ENCODE measurements around the gene ACTL10. TPM values are rescaled to one million over a fixed set of nuclear protein-coding genes. Genes with fewer than 3 reads are reported as not detected.

The ACTL10 gene
- total and polyA plus RNA-seq, 2 of the 13 experiments (the other 11 are each of a cell fraction or from before 2014, with no cell fraction given): not detected

GRCh38 chr20:33653218-33653899 lies 13.4 kb upstream of the ACTL10 start (continued):
- TF ChIP-seq RERE (CRISPR knock-in tag; IDR thresholded peaks at IDR 0.05; ENCODE audit: low read depth) (no peak), ZNF331 (CRISPR knock-in tag; IDR thresholded peaks at IDR 0.05) (peak; percentile 67; the same call in 1 of the 2 replicates), GABPA (IDR thresholded peaks at IDR 0.05; ENCODE audit: low read depth, low read length) (no peak), GABPA (CRISPR knock-in tag; IDR thresholded peaks at IDR 0.05; ENCODE audit: low read depth) (no peak; the same call in 1 of the 2 replicates), CAMTA2 (CRISPR knock-in tag; IDR thresholded peaks at IDR 0.05; ENCODE audit: borderline replicate concordance) (no peak; the same call in 1 of the 2 replicates), ZNF790 (CRISPR knock-in tag; IDR thresholded peaks at IDR 0.05; ENCODE audit: borderline replicate concordance) (no peak), NFYC (CRISPR knock-in tag; IDR thresholded peaks at IDR 0.05) (no peak), PTBP1 (IDR thresholded peaks at IDR 0.05; ENCODE audit: low read depth, low read length, poor library complexity, severe bottlenecking) (no peak), ZFP91 (CRISPR knock-in tag; IDR thresholded peaks at IDR 0.05; ENCODE audit: borderline replicate concordance) (peak; percentile 45; the same call in 1 of the 2 replicates), TFAP4 (IDR thresholded peaks at IDR 0.05; ENCODE audit: borderline replicate concordance, low read depth) (no peak), TSC22D2 (CRISPR knock-in tag; IDR thresholded peaks at IDR 0.05; ENCODE audit: borderline replicate concordance) (peak; percentile 77; the same call in 1 of the 2 replicates), ISX (CRISPR knock-in tag; conservative IDR thresholded peaks at IDR 0.05) (no peak), ESRRA (CRISPR knock-in tag; IDR thresholded peaks at IDR 0.05; ENCODE audit: low read depth) (no peak), HOXD1 (CRISPR knock-in tag; IDR thresholded peaks at IDR 0.05) (peak; percentile 64; the same call in 1 of the 2 replicates), ZNF724P (CRISPR knock-in tag; IDR thresholded peaks at IDR 0.05; ENCODE audit: borderline replicate concordance) (0 out of 2 replicates have a peak, but pooled peaks have one; percentile 70)
- TF ChIP-seq, protein P1, sequence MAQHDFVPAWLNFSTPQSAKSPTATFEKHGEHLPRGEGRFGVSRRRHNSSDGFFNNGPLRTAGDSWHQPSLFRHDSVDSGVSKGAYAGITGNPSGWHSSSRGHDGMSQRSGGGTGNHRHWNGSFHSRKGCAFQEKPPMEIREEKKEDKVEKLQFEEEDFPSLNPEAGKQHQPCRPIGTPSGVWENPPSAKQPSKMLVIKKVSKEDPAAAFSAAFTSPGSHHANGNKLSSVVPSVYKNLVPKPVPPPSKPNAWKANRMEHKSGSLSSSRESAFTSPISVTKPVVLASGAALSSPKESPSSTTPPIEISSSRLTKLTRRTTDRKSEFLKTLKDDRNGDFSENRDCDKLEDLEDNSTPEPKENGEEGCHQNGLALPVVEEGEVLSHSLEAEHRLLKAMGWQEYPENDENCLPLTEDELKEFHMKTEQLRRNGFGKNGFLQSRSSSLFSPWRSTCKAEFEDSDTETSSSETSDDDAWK (CRISPR knock-in tag; IDR thresholded peaks at IDR 0.05): no peak
